ENCODE measurements around the gene CLEC2B. TPM values are rescaled to one million over a fixed set of nuclear protein-coding genes. Genes with fewer than 3 reads are reported as not detected.

Gene CLEC2B
- total and polyA plus RNA-seq, 4 donors: 2.9 to 4.2 (median 3.1) TPM

DNA sequence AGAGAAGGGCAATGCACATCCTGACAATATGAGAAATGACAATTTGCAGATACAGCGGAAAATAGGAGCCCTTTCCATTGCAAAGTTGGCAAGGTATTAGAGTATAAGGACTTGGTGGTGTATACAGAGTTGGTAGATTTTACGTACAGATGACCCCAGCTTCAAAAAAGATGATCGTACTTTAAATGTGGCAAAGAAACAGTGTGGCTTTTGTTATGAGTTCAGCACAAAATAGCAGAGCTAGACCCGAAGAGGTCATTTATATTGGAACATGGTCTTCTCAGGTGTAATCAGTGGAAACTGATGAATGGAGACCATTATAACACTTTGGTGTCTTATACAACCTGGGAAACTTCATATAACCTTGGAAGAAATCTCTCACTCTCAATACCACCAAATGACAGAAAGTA, 2.3 kb downstream of the CLEC2B start:
- no peaks in the 10 kb centered on the region for H3K36me3 ChIP-seq (ENCODE audit: control insufficient read depth in 4 of 4, insufficient read depth in 3 of 4, low read depth in 1 of 4, low read length in 3 of 4)
- TF ChIP-seq HNF4A (conservative IDR thresholded peaks at IDR 0.05) (no peak), RAD21 (IDR thresholded peaks at IDR 0.05) (no peak), GABPA (IDR thresholded peaks at IDR 0.05 in 1 of 2, conservative IDR thresholded peaks at IDR 0.05 in 1 of 2) (no peak), HNF4G (IDR thresholded peaks at IDR 0.05) (no peak), RXRA (IDR thresholded peaks at IDR 0.05) (no peak), TAF1 (conservative IDR thresholded peaks at IDR 0.05) (no peak), JUND (IDR thresholded peaks at IDR 0.05) (no peak), FOXA2 (IDR thresholded peaks at IDR 0.05) (no peak), NR2F2 (IDR thresholded peaks at IDR 0.05) (no peak), FOXA1 (IDR thresholded peaks at IDR 0.05) (no peak), YY1 (IDR thresholded peaks at IDR 0.05) (no peak), EGR1 (IDR thresholded peaks at IDR 0.05; ENCODE audit: low read depth in 2 of 2) (no peak)
- TF ChIP-seq, protein P1, sequence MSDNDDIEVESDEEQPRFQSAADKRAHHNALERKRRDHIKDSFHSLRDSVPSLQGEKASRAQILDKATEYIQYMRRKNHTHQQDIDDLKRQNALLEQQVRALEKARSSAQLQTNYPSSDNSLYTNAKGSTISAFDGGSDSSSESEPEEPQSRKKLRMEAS (IDR thresholded peaks at IDR 0.05): no peak
- TF ChIP-seq, protein P2, sequence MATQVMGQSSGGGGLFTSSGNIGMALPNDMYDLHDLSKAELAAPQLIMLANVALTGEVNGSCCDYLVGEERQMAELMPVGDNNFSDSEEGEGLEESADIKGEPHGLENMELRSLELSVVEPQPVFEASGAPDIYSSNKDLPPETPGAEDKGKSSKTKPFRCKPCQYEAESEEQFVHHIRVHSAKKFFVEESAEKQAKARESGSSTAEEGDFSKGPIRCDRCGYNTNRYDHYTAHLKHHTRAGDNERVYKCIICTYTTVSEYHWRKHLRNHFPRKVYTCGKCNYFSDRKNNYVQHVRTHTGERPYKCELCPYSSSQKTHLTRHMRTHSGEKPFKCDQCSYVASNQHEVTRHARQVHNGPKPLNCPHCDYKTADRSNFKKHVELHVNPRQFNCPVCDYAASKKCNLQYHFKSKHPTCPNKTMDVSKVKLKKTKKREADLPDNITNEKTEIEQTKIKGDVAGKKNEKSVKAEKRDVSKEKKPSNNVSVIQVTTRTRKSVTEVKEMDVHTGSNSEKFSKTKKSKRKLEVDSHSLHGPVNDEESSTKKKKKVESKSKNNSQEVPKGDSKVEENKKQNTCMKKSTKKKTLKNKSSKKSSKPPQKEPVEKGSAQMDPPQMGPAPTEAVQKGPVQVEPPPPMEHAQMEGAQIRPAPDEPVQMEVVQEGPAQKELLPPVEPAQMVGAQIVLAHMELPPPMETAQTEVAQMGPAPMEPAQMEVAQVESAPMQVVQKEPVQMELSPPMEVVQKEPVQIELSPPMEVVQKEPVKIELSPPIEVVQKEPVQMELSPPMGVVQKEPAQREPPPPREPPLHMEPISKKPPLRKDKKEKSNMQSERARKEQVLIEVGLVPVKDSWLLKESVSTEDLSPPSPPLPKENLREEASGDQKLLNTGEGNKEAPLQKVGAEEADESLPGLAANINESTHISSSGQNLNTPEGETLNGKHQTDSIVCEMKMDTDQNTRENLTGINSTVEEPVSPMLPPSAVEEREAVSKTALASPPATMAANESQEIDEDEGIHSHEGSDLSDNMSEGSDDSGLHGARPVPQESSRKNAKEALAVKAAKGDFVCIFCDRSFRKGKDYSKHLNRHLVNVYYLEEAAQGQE (IDR thresholded peaks at IDR 0.05): no peak
- TF ChIP-seq, protein P3, sequence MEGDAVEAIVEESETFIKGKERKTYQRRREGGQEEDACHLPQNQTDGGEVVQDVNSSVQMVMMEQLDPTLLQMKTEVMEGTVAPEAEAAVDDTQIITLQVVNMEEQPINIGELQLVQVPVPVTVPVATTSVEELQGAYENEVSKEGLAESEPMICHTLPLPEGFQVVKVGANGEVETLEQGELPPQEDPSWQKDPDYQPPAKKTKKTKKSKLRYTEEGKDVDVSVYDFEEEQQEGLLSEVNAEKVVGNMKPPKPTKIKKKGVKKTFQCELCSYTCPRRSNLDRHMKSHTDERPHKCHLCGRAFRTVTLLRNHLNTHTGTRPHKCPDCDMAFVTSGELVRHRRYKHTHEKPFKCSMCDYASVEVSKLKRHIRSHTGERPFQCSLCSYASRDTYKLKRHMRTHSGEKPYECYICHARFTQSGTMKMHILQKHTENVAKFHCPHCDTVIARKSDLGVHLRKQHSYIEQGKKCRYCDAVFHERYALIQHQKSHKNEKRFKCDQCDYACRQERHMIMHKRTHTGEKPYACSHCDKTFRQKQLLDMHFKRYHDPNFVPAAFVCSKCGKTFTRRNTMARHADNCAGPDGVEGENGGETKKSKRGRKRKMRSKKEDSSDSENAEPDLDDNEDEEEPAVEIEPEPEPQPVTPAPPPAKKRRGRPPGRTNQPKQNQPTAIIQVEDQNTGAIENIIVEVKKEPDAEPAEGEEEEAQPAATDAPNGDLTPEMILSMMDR (IDR thresholded peaks at IDR 0.05; ENCODE audit: low read depth, low read length, missing input control): no peak
- TF ChIP-seq, protein P4, sequence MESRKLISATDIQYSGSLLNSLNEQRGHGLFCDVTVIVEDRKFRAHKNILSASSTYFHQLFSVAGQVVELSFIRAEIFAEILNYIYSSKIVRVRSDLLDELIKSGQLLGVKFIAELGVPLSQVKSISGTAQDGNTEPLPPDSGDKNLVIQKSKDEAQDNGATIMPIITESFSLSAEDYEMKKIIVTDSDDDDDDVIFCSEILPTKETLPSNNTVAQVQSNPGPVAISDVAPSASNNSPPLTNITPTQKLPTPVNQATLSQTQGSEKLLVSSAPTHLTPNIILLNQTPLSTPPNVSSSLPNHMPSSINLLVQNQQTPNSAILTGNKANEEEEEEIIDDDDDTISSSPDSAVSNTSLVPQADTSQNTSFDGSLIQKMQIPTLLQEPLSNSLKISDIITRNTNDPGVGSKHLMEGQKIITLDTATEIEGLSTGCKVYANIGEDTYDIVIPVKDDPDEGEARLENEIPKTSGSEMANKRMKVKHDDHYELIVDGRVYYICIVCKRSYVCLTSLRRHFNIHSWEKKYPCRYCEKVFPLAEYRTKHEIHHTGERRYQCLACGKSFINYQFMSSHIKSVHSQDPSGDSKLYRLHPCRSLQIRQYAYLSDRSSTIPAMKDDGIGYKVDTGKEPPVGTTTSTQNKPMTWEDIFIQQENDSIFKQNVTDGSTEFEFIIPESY (IDR thresholded peaks at IDR 0.05): no peak
- TF ChIP-seq, protein P5, sequence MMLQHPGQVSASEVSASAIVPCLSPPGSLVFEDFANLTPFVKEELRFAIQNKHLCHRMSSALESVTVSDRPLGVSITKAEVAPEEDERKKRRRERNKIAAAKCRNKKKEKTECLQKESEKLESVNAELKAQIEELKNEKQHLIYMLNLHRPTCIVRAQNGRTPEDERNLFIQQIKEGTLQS (IDR thresholded peaks at IDR 0.05): no peak
- peak overlapping the region in 1 of 2 donors; percentile 4 for H3K27ac ChIP-seq (ENCODE audit: low read depth in 1 of 2, low read length in 2 of 2)
- WGBS: 66% methylated on average over 4 of the region's 4 CpGs
- H3K4me3 ChIP-seq (ENCODE audit: low read depth in 1 of 3, low read length in 3 of 3): peak overlapping the region in 1 of 3 donors; percentile 29
- H3K9ac ChIP-seq (ENCODE audit: low read depth in 1 of 2, low read length in 2 of 2): peak overlapping the region; percentile 31 to 87
- no peaks in the 10 kb centered on the region for H3K27me3 ChIP-seq (ENCODE audit: control insufficient read depth in 4 of 4, insufficient read depth in 4 of 4, low read length in 3 of 4)
- H3K4me1 ChIP-seq (ENCODE audit: control insufficient read depth in 4 of 4, insufficient read depth in 4 of 4, low read length in 3 of 4): peaks cover 0 to 3% (median 2%) of the 10 kb centered on the region in 4 donors
- no peaks in the 10 kb centered on the region for H3K9me3 ChIP-seq (ENCODE audit: control insufficient read depth in 4 of 4, low read length in 3 of 4)
- DNase-seq (ENCODE audit: low spot score): no peak
